ENCODE data around the gene SLC2A10.

DNA sequence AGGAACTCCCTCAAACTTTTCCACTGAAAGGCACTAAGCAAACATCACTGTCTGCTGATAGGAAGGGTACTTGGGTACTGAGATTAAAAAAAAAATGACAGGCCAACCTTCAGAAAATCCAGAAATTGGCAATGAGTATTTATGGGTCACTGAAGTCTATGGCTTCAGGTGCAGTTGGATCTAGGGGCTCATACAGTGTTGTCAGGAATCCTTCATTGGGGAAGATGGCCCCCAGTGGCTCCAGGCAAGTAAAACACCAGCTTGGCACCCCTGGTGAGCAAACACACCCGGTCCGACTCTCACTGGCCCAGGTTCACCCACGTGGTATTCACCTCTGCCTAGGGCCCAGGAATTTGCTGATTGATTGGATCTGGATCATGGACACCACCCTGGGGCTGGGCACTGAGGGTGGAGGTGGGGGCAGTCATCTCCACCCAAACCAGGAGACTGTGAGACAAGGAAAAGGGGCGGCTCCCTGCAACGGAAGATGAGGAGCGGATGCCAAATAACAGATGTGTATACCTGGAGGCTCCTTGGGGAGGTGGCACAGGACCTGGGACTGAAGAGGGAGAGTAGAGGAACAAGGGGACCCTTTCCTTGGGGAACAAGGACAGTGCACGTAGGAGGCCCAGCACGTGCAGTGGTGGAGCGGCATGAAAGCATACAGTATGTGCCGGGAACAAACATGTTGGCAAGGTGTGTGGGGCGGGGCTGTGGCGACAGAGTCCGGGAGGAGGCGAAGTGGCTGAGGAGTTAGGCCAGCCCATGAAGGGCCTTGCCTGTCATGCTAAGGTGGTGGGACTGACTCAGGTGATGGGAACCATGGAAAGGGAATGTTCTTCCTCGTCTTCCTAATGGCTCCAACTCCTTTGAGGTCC is 4.7 kb downstream of the SLC2A10 start:
- TF ChIP-seq, protein P1, sequence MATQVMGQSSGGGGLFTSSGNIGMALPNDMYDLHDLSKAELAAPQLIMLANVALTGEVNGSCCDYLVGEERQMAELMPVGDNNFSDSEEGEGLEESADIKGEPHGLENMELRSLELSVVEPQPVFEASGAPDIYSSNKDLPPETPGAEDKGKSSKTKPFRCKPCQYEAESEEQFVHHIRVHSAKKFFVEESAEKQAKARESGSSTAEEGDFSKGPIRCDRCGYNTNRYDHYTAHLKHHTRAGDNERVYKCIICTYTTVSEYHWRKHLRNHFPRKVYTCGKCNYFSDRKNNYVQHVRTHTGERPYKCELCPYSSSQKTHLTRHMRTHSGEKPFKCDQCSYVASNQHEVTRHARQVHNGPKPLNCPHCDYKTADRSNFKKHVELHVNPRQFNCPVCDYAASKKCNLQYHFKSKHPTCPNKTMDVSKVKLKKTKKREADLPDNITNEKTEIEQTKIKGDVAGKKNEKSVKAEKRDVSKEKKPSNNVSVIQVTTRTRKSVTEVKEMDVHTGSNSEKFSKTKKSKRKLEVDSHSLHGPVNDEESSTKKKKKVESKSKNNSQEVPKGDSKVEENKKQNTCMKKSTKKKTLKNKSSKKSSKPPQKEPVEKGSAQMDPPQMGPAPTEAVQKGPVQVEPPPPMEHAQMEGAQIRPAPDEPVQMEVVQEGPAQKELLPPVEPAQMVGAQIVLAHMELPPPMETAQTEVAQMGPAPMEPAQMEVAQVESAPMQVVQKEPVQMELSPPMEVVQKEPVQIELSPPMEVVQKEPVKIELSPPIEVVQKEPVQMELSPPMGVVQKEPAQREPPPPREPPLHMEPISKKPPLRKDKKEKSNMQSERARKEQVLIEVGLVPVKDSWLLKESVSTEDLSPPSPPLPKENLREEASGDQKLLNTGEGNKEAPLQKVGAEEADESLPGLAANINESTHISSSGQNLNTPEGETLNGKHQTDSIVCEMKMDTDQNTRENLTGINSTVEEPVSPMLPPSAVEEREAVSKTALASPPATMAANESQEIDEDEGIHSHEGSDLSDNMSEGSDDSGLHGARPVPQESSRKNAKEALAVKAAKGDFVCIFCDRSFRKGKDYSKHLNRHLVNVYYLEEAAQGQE (tag by site-specific recombination; IDR thresholded peaks at IDR 0.05), result no peak
- no peak for TF ChIP-seq ZNF302 (tag by site-specific recombination; IDR thresholded peaks at IDR 0.05; ENCODE audit: low read depth)
